ENCODE data around the gene COA1. TPM values are rescaled to one million over a fixed set of nuclear protein-coding genes. Genes with fewer than 3 reads are reported as not detected.
A peak's percentile ranks its signal among the peaks of the same experiment; 100 is the strongest.

Gene COA1
- total and polyA plus RNA-seq, 3 donors from 2014 or later = 36.4 to 80.5 (median 75.7) TPM

GRCh38 chr7:43758029-43758821 lies 28.9 kb upstream of the COA1 start, which contains the start of gene BLVRA:
Gene BLVRA (plus strand): TSS chr7:43758680. CDS start chr7:43771159, 12,479 bp downstream.
- 5 to 14% methylated on average over 8 to 38 of the region's 67 CpGs for WGBS, 2 donors
- H3K4me1 ChIP-seq = peaks cover 3% of the 10 kb centered on the region
- peak within 1 kb of the TSS; percentile 71 to 82 for H3K4me3 ChIP-seq
- peak; percentile 67 for DNase-seq
- H3K27me3 ChIP-seq = no peaks in the 10 kb centered on the region
- peak within 1 kb of the TSS; percentile 9 to 82 for H3K27ac ChIP-seq
- no peak for TF ChIP-seq POLR2A (IDR thresholded peaks at IDR 0.05)
- TF ChIP-seq, protein P1, sequence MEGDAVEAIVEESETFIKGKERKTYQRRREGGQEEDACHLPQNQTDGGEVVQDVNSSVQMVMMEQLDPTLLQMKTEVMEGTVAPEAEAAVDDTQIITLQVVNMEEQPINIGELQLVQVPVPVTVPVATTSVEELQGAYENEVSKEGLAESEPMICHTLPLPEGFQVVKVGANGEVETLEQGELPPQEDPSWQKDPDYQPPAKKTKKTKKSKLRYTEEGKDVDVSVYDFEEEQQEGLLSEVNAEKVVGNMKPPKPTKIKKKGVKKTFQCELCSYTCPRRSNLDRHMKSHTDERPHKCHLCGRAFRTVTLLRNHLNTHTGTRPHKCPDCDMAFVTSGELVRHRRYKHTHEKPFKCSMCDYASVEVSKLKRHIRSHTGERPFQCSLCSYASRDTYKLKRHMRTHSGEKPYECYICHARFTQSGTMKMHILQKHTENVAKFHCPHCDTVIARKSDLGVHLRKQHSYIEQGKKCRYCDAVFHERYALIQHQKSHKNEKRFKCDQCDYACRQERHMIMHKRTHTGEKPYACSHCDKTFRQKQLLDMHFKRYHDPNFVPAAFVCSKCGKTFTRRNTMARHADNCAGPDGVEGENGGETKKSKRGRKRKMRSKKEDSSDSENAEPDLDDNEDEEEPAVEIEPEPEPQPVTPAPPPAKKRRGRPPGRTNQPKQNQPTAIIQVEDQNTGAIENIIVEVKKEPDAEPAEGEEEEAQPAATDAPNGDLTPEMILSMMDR (IDR thresholded peaks at IDR 0.05) = no peak
- intact Hi-C loops (cut with DNase I; ENCODE audit: low total_unique reads) = no loop called here
- H3K9me3 ChIP-seq = no peaks in the 10 kb centered on the region
- no peaks in the 10 kb centered on the region for H3K36me3 ChIP-seq (ENCODE audit: low read depth, missing control alignments)

DNA sequence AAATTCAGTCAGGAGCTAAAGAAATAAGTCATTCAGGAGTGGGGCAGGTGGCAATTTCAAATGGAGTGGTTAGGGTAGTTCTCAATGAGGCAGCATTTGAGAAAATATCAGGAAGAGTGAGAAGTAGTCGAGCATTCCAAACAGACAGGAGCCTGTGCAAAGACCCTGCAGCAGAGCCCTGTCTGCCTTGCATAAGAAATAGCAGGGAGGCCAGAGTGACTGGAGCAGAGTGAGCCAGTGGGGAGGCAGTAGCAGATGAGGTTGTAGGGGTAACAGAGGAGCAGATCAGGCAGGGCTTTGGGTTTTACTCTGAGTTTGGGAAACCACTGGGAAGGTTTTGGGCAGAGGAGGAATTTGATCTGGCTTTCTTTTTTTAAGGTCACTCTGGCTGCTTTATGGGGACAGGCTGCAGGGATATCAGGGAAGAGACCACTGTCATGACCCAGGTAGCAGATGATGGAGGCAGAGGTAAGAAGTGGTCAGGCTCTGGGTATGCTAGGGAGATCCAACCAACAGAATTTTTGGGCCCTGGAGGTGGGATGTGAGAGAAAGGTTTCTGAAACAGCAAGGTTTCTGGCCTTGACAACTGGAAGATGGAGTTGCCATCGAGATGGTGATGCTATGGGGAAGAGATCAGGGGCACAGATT lies 27.9 kb upstream of the COA1 start:
- Histone ChIP-seq H3K36me3 (ENCODE audit: low read depth, missing control alignments) (no peaks in the 10 kb centered on the region), H3K4me1 (no peaks in the 10 kb centered on the region), H3K9me3 (no peaks in the 10 kb centered on the region), H3K27me3 (no peaks in the 10 kb centered on the region), H3K4me3 (no peak overlapping the region), H3K27ac (no peak overlapping the region)
- intact Hi-C loops (cut with DNase I; ENCODE audit: low total_unique reads) = no loop called here
- no peak for DNase-seq
- TF ChIP-seq POLR2A (IDR thresholded peaks at IDR 0.05) = no peak
- WGBS, 2 donors = 78 to 81% methylated on average over 2 of the region's 2 CpGs

DNA sequence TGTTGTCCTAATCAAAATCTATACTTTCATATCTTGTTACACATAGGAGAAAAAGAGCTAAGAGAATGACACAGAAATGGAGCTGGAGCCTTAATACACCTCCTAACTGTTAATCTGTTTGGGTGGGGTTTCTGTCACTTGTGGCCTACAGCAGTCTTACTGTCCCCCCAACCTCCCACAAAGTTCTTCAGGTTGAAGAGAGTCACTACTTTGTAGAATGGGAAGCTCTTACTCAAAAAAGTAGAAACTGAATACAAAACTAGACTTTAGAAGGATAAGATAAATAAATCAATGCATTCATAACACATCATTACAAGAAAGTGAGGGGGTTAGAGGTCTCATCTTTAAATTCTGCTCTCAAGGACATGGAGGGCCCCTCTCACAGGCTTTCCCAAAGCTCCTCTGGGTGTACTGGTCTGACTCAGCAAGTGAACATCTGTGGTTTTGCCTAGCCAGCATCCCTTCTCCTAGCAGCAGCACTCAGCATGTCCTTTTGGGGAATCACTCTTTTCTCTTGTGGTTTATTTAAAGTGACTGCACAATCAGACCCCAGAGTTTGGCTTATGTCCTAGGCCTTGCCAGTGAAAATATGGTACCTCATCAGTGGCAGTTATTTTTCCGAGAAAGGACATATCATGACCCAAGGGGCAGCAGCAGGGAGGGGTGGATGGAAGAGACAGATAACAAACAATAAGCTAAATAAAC lies 27.2 kb upstream of the COA1 start:
- no peak for TF ChIP-seq POLR2A (IDR thresholded peaks at IDR 0.05)
- TF ChIP-seq, protein P1 (IDR thresholded peaks at IDR 0.05) = no peak
- Histone ChIP-seq H3K36me3 (ENCODE audit: low read depth, missing control alignments) (no peaks in the 10 kb centered on the region), H3K27me3 (no peaks in the 10 kb centered on the region), H3K27ac (no peak overlapping the region), H3K4me1 (no peaks in the 10 kb centered on the region), H3K4me3 (no peak overlapping the region), H3K9me3 (no peaks in the 10 kb centered on the region)
- WGBS, 2 donors = 88 to 93% methylated on average over 1 of the region's 1 CpG
- no peak for DNase-seq
- intact Hi-C loops (cut with DNase I; ENCODE audit: low total_unique reads) = no loop called here

DNA sequence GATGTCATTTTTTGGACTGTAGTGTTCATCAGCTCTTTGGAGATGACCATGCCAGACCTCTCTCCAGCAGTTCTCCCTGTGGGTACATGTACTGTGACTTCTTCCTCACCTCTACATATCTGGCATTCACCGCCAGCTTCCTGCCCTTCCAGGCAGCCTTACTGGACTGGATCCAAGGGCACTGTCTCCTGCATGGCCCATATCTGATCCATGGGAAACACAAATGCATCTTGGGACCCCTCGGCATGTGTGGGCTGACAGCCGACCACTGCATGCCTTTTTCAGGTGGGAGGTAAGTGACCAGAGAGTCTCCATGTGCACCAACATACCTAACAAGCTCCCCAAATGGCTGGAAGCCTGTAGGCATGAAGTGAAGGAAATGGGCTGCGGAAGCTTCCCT lies 25.3 kb upstream of the COA1 start:
- Histone ChIP-seq H3K27ac (no peak overlapping the region), H3K36me3 (ENCODE audit: low read depth, missing control alignments) (no peaks in the 10 kb centered on the region), H3K4me1 (no peaks in the 10 kb centered on the region), H3K4me3 (no peak overlapping the region), H3K9me3 (no peaks in the 10 kb centered on the region), H3K27me3 (no peaks in the 10 kb centered on the region)
- intact Hi-C loops (cut with DNase I; ENCODE audit: low total_unique reads) = no loop called here
- TF ChIP-seq, protein P1 (IDR thresholded peaks at IDR 0.05) = no peak
- TF ChIP-seq POLR2A (IDR thresholded peaks at IDR 0.05) = no peak
- DNase-seq = no peak
- 74 to 75% methylated on average over 3 to 4 of the region's 4 CpGs for WGBS, 2 donors

DNA sequence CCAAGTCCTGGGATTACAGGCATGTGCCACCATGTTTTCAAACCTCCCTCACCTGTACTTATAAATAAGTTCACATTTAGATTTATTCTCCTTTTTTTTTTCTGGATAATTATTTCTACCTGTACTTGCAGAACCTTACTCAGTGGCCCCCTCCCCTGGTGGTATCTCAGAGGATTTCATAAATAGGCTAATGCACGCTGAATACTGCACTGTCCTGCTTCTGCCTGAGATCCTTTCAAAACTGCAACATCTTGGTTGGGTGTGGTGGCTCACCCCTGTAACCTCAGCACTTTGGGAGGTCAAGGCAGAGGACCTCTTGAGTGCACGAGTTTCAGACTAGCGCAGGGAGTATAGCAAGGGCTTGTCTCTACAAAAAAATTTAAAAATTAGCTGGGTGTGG lies 24.5 kb upstream of the COA1 start:
- intact Hi-C loops (cut with DNase I; ENCODE audit: low total_unique reads) = no loop called here
- no peaks in the 10 kb centered on the region for H3K36me3 ChIP-seq (ENCODE audit: low read depth, missing control alignments)

More for the DNA sequence above, 24.5 kb upstream of the COA1 start:
- TF ChIP-seq, protein P1 (IDR thresholded peaks at IDR 0.05) = no peak
- TF ChIP-seq POLR2A (IDR thresholded peaks at IDR 0.05) = no peak
- Histone ChIP-seq H3K27ac (no peak overlapping the region), H3K4me1 (no peaks in the 10 kb centered on the region), H3K9me3 (no peaks in the 10 kb centered on the region), H3K4me3 (no peak overlapping the region), H3K27me3 (no peaks in the 10 kb centered on the region)
- WGBS, 2 donors = 77 to 87% methylated on average over 3 of the region's 3 CpGs
- DNase-seq = no peak

All from testis (tissue), 3 donors.